Nephron progenitor cell (in vitro differentiated cells): ENCODE data around the gene LCN6.

Experiments
- DNase-seq: peaks from one replicate; pipeline ENCODE4 v3.0.0; 2021
- H3K27ac Mint-ChIP-seq: 2 replicates; pipeline ENCODE4 v1.8.0; 2021; ENCODE audit warnings: mild to moderate bottlenecking, moderate library complexity, mixed read lengths
- H3K27me3 Mint-ChIP-seq: 2 replicates; pipeline ENCODE4 v1.8.0; 2021; ENCODE audit warnings: mild to moderate bottlenecking, low read depth, mixed read lengths; ENCODE audit not compliant: poor library complexity
- H3K36me3 Mint-ChIP-seq: 2 replicates; pipeline ENCODE4 v1.8.0; 2021; ENCODE audit warnings: low read depth, mixed read lengths
- H3K4me1 Mint-ChIP-seq: 2 replicates; pipeline ENCODE4 v1.8.0; 2021; ENCODE audit warnings: mixed read lengths
- H3K4me3 Mint-ChIP-seq: 2 replicates; pipeline ENCODE4 v1.8.0; 2021; ENCODE audit warnings: mild to moderate bottlenecking, moderate library complexity, mixed read lengths
- H3K9me3 Mint-ChIP-seq: 2 replicates; pipeline ENCODE4 v1.8.0; 2021; ENCODE audit warnings: mild to moderate bottlenecking, moderate library complexity, mixed read lengths
- CTCF ChIP-seq: fragments of 200-600 bp; sonication (generic); IDR thresholded peaks from 2 replicates; pipeline ENCODE4 v1.5.0; 2021; ENCODE audit warnings: antibody characterized with exemption

Gene LCN6

DNA sequence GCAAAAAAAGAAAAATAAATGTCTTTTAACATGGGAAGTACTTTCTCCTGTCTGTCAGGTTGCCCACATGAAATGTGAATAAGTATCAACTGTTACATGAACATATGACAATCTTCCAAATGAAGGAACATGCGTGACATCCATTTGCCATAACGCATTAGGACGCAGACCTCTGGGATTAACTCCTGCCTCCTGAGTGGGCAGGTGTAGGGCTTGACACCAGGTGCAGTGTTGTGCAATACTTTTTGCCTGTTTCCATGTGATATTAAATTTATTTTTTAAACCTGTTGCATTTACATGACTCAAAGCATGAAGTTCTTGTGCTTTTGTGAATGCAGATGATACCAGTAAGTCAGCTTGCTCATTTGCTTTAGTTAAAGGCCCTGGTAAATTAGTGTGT, 34.1 kb upstream of the LCN6 start:
- no peak for DNase-seq
- Mint-ChIP-seq H3K9me3 (peaks cover 17% of the 10 kb centered on the region), H3K36me3 (peaks cover 6% of the 10 kb centered on the region), H3K4me1 (peaks cover 53% of the 10 kb centered on the region), H3K4me3 (no peak overlapping the region), H3K27me3 (peaks cover 60% of the 10 kb centered on the region), H3K27ac (no peak overlapping the region)
- TF ChIP-seq CTCF: no peak

- H3K4me1 Mint-ChIP-seq: peaks cover 55% of the 10 kb centered on the region
- no peak for DNase-seq
- H3K27ac Mint-ChIP-seq: no peak overlapping the region
- peaks cover 22% of the 10 kb centered on the region for H3K9me3 Mint-ChIP-seq
- H3K36me3 Mint-ChIP-seq: peaks cover 6% of the 10 kb centered on the region
- TF ChIP-seq CTCF: no peak
- H3K4me3 Mint-ChIP-seq: no peak overlapping the region
- H3K27me3 Mint-ChIP-seq: peaks cover 61% of the 10 kb centered on the region
Observed at GRCh38 chr9:136779808-136780207, 31.5 kb upstream of the LCN6 start.

DNA sequence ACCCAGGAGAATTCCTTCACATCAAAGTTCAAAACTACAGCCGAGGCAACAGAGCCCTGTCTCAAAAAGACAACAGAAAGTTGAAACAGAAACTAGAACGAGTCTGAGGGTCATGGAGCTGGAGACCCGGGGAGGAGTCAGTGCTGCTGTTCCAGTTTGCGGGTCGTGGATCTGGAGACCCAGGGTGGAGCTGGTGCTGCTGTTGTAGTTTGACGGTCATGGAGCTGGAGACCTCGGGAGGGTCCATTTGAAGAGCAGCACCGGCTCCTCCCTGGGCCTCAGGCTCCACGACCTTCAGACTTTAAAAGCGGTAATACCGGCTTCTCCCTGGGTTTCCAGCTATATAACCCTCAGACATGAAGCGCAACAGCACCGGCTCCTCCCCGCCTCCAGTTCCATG, 29.0 kb upstream of the LCN6 start:
- peaks cover 52% of the 10 kb centered on the region for H3K4me1 Mint-ChIP-seq
- H3K4me3 Mint-ChIP-seq: no peak overlapping the region
- H3K27me3 Mint-ChIP-seq: peaks cover 60% of the 10 kb centered on the region
- DNase-seq: no peak
- peaks cover 34% of the 10 kb centered on the region for H3K9me3 Mint-ChIP-seq
- H3K27ac Mint-ChIP-seq: no peak overlapping the region
- peaks cover 6% of the 10 kb centered on the region for H3K36me3 Mint-ChIP-seq
- no peak for TF ChIP-seq CTCF

DNA sequence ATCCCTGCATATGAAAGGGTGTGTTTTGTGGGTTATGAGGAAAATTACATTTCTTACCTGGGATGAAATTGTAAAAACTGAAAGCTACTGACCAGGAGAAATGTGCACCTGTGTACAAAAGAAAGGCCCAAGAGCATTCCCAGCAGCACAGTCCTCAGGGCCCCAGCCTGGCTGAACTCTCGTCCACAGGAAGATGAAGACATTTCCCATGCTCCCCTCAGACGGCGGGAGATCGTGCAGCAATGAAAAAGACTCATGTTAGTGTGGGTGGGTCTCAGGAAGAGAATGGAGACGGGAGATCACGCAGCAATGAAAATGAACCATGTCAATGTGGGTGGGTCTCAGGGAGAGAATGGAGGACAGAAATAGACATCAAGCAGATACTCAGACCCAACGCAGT, 28.6 kb upstream of the LCN6 start:
- peaks cover 6% of the 10 kb centered on the region for H3K36me3 Mint-ChIP-seq
- H3K4me1 Mint-ChIP-seq: peaks cover 49% of the 10 kb centered on the region
- peaks cover 37% of the 10 kb centered on the region for H3K9me3 Mint-ChIP-seq
- H3K27me3 Mint-ChIP-seq: peaks cover 64% of the 10 kb centered on the region
- peak overlapping the region; percentile 5 for H3K4me3 Mint-ChIP-seq
- no peak overlapping the region for H3K27ac Mint-ChIP-seq
- no peak for DNase-seq
- TF ChIP-seq CTCF: no peak

DNA sequence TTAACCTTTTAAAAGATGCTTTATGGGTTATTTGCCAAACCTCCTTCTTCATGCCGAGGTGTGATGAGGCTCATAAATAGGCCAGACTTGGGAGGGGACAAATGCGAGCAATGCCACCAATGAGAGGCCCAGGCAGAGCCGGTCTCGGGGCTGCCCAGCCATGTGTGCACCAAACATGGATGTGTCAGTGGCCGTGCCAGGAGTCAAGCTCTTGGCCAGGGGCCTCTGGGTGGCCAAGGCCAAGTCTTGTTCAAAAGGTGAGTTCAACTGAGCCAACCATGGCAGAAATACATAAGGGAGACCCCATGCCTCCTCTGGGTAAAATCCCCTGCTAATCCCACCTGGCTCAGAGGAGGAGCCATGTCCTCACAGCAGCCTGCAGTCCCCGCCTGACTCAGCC, 26.9 kb upstream of the LCN6 start:
- Mint-ChIP-seq H3K4me3 (no peak overlapping the region), H3K9me3 (peaks cover 37% of the 10 kb centered on the region), H3K4me1 (peaks cover 34% of the 10 kb centered on the region), H3K36me3 (peaks cover 6% of the 10 kb centered on the region), H3K27me3 (peaks cover 62% of the 10 kb centered on the region), H3K27ac (no peak overlapping the region)
- no peak for TF ChIP-seq CTCF
- no peak for DNase-seq

DNA sequence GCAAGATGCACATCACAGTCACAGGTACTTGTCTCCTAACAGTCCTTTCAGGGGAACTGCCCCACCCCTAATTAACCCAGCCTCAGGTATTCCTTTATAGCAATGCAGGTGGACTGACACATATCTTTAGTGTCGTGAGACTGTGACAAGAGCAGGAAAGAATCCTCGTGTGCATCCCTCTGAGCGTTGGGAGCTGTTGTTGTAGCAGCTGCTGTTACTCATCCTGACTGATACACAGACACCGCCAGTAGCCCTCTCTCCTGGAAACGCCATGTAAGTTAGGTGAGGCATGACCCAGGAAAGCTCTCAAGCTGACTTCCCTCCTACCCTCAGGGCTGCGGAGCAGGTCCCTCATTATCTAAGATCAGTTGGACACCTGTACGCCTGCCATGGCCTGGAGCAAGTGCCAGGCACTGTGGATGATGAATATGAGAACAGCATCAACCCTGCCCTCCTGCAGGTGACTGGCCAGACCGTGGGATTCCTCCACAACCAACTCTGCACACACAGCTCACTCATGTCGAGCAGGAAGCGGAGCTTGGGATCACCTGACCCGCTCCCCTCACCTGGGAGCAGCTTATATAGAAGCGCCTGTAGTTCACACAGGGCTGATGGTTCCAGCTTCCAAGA, 26.2 kb upstream of the LCN6 start:
- Mint-ChIP-seq H3K4me1 (peaks cover 35% of the 10 kb centered on the region), H3K9me3 (peaks cover 36% of the 10 kb centered on the region), H3K27ac (no peak overlapping the region), H3K27me3 (peaks cover 59% of the 10 kb centered on the region), H3K4me3 (no peak overlapping the region), H3K36me3 (peaks cover 6% of the 10 kb centered on the region)
- no peak for DNase-seq
- TF ChIP-seq CTCF: no peak
